ENCODE data around the gene NKX1-1.

NKX1-1 gene

DNA sequence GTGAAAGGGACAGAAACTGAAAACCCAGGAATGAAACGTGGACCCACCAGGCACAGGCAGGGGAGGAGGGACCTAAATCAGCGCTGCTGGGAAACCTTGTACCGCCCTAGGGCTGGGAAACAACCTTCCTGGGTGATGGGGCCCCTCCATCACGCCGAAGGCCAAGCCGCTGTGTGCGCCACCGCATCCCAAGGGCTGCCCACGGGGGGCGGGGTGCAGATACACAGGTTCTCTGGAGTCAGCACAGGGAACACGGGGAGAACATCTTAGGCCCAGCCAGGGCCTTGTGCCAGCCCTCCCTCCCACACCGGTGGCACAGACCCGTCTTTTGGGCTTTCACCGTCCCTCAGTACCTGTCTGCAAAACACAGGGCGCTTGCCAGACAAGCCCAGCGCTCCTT lies 46.3 kb downstream of the NKX1-1 start:
- DNase-seq (ENCODE audit: low spot score), result no peak

DNA sequence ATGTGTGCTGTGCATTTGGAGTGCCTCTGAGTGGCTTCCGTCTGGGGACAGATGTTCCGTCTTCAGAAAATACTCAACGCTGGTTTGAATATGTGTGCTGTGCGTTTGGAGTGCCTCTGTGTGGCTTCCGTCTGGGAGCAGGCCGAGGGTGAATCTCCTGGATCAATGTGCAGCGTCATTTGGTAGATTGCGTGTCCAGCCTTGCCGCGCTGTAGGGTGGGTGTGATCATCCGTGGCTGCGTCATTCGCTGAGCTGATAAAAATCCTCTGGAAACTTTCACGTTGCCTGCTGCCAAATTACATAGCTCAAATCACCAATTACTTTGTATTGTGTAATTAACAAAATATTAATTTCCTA lies 47.1 kb downstream of the NKX1-1 start:
- DNase-seq (ENCODE audit: low spot score), result no peak

DNA sequence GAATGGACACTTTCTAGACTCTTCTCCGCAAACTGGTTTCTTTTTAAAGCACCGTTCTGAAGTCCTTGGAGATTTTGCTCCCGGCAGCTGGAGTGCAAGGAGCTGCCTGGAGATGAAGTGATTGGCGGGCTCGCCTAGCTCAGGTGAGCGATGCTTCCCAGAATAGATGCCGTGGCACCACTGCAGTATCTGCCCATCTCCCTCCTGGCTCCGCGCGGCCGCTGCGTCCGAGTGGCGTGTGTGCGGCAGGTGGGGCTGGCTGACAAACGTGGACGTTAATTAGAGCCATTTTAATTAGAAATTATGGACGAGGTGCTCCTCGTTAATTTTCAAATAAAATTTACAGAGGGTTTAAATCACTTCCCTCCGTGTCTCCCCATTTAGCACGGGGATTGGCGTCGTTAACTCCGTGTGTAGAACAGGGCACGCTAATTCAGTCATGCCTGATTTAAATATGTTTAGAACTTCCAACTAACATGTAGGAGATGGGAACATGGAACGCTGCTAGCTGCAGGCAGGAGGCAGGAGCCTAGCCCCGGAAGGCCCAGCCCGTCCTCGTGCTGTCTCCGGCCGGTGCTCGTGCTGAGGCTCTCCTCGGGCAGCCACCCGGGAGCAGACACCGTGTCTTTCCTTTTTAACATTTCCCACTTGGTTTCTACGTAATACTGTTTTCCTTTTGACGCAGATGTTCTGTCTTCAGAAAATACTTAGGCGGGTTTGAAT lies 47.7 kb downstream of the NKX1-1 start:
- no peak for DNase-seq (ENCODE audit: low spot score)

DNA sequence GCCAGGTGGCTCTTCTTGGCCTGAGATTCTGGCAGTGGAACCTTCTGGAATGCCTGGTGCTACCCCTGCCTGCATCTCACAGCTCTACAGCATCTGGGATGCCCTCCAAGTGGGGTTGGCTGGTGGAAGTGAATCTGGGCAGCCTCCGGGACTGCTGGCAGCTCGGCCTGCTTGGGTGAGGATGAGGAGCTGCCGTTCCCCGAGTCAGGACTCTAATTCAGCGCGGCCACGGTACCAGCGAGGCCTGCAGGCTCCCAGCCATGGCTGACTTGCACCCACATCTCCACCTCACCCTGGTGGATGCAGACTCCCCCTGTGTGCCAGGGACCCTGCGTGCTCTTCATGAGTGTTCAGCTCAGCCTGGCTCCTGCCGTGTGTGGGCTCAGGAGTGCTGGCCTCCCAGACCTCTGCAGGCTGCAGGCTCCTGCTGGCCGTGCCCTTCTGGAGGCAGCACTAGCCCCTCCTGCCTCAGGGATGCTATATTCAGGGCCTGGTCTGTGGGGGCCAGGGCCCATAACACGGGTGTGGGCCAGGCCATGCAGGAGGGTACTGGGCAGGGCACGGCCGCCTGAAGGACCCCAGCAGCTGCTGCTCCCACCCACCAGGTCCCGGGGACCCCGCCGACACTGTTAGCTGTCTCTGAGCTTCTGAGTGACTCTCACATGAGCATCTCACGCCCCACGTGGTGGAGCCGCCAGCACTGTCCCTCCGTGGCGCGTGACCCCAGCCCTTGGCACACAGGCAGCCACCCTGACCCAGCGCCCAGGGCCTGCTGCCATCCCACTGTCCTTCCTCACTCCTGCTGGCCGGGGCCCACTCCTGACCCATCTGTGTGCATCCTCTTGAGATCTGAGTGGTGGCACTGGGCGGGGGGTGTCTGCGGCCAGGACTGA lies 48.6 kb downstream of the NKX1-1 start:
- peak; percentile 53 for DNase-seq (ENCODE audit: low spot score)

DNA sequence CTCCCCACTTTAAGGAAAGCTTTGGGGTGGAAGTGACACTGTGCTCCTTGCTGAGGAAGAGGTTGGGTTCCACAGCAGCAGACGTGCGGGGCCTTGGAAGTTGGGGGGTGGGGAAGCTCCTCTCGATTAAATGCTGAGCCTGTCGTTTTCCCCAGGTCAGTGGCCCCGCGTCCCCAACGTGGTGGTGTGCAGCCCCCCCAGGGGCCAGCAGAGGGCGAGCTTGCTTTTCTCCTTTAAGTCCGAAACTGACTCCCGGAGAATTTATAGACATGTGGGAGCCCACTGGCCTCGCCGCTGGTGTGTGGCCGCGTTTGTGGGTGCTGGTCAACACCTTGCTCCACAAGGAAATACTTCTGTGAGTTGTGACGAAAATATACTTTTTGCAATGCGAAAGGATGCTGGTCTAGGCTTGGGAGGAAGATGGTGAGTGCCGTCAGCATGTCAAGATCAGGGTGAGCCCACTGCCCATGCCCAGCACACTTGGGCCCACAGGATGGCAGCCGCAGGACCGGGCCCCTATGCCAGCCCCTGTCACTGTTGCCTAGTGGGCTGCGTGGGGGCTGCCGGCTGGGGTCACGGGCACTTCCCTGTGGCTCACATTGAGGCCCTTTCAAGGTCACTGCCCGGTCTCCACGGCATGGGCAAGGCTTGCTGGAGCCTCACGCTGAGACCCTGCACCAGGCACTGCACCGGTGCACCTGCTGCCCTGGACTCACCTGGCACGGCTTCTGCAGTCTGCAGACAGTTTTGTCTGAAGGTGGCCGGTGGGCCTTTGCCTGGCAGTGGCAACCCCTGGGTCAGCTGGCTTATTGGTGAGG lies 49.9 kb downstream of the NKX1-1 start:
- DNase-seq (ENCODE audit: low spot score), result peak; percentile 69

DNA sequence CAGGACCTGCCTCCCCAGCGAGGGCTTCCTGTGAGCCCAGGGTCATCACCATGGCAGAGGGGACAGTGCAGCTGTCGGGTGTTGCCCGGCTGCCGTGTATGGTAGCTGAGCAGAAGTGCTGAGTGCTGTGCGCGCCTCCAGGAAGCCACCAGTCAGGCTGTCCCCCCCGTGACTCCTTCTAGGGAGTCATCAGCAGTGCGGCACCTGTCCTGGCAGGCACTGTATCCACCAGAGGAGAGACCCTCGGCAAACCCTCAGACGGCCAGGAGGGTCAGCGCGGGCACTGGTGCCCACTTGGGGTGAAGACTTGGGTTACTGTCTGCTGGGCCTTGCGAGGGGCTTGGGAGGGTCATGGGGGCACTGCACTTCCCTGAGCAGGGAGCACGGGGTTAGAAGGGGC lies 50.9 kb downstream of the NKX1-1 start:
- DNase-seq (ENCODE audit: low spot score), result no peak

DNA sequence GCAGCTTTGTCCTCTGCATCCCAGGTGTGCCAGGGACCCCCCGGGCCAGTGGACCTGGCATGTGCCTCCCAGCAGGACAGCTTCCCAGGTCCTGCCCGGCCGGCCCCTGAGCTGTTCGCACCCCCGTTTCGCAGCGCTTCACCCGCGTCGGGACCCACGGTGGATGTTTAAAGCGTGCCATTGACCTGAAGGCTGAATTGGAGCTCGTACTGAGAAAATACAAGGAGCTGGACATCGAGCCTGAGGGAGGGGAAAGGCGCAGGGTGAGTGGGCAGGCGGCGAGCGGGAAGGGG lies 51.3 kb downstream of the NKX1-1 start:
- DNase-seq (ENCODE audit: low spot score), result no peak

DNA sequence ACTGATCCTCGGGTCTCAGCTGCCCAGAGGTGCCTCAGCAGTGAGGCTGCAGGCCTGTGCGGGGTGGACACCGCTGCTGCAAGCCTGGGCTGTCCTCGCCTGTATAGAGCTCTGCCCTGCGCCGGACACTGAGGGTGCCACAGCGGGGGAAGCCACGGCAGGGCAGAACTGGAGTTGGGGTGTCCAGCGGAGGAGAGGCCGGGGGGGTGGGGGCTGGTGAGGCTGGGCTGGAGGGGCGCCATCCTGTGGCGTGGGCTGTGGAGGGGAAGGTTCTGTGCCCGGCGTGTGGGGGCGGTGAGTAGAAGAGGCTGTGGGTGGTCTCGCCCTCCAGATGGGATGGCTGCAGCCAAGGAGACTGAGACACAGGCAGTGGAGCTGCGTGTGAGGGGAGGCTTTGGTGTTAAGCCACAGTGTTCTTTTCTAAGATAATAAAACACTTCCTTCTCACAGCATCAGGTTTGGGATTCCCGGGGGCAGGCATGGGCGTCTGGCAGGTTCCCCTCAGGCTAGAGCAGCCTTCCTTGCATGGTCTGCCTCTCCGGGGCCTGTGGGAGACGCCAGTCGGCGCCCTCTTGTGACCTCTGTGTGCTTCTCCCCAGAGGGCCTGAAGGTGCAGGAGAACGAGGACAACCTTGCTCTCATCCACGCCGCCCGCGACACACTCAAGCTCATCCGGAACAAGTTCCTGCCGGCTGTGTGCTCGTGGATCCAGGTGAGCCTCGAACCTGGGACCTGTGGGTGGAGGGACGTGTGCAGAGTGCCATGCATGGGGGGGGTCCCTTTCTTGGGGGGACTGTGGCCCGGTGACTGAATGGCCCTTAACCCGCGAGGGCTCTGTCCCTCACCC lies 51.9 kb downstream of the NKX1-1 start:
- DNase-seq (ENCODE audit: low spot score), result no peak

DNA sequence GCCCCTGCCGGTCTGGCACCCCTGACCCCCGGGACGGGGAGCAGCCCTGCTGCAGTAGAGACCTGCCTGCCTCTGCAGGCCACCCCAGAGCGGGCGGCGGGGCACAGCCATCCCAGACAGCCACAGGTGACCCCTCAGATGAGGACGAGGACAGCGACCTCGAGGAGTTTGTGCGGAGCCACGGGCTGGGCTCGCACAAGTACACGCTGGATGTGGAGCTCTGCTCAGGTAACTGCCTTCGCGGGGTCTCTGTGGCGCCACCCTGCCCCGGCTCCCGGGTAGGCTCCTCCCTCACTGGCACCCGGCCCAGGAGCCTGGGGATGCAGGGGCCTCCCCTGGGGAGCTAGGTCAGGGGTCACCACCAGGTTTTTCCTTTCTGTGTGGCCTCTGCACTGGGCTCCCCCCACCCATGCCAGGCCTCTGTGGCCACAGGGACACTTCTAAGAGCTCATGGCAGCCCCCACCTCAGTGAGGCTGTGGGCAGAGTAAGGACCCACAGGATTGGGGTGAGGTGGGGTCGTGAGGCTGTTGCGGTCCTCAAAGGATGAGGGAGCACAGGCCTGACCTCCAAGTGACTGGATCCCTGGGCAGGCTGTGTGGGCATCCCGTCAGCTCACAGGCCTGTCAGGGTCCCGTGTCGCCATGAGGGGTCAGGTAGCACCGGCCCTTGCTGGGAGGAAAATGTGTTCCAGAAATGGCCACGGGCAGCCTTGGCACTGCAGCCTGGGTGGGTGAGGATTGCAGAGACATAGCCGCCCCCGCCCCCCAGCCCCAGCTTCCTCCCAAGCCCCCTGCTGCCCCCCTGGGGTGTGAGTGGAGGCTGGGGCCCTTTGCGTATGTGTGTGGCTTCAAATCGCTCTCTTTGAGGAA lies 52.8 kb downstream of the NKX1-1 start:
- no peak for DNase-seq (ENCODE audit: low spot score)
